IMR-90 (cell line): Measurements from ENCODE around the gene PLPPR3.

Experiments
- CEBPB ChIP-seq: IDR thresholded peaks from 2 replicates; pipeline ENCODE4 v1.6.1; 2012; ENCODE audit warnings: low read depth, low read length, improper control_type of control experiment
- POLR2A ChIP-seq: IDR thresholded peaks from 2 replicates; pipeline ENCODE4 v1.6.1; 2012; ENCODE audit warnings: mild to moderate bottlenecking, low read depth, low read length
- RCOR1 ChIP-seq: IDR thresholded peaks from 2 replicates; pipeline ENCODE4 v1.6.1; 2012; ENCODE audit warnings: mild to moderate bottlenecking, low read length, improper control_type of control experiment; ENCODE audit not compliant: insufficient replicate concordance
- RFX5 ChIP-seq: IDR thresholded peaks from 2 replicates; pipeline ENCODE4 v1.8.0; 2012; ENCODE audit warnings: low read depth, mild to moderate bottlenecking, low read length, moderate library complexity
- TF ChIP-seq, protein P1 (sequence below): conservative IDR thresholded peaks from 2 replicates; pipeline ENCODE4 v1.5.1; 2012; ENCODE audit warnings: mild to moderate bottlenecking, low read depth, low read length, improper control_type of control experiment

DNA sequence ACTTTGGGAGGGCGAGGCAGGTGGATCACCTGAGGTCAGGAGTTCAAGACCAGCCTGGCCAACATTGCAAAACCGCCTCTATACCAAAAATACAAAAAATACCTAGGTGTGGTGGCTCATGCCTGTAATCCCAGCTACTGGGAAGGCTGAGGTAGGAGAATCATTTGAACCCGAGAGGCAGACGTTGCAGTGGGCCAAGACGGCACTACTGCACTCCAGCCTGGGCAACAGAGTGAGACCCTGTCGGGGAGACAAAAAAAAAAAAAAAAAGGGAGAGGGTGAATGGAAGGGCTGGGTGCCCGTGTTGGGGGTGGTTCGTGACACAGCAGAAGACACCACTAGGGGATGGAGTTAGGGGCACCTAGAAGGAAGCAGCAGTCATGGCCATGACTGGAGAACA, 48.6 kb upstream of the PLPPR3 start:
- no peak for TF ChIP-seq RCOR1
- no peak for TF ChIP-seq POLR2A
- no peak for TF ChIP-seq CEBPB
- TF ChIP-seq RFX5: no peak
- TF ChIP-seq, protein P1, sequence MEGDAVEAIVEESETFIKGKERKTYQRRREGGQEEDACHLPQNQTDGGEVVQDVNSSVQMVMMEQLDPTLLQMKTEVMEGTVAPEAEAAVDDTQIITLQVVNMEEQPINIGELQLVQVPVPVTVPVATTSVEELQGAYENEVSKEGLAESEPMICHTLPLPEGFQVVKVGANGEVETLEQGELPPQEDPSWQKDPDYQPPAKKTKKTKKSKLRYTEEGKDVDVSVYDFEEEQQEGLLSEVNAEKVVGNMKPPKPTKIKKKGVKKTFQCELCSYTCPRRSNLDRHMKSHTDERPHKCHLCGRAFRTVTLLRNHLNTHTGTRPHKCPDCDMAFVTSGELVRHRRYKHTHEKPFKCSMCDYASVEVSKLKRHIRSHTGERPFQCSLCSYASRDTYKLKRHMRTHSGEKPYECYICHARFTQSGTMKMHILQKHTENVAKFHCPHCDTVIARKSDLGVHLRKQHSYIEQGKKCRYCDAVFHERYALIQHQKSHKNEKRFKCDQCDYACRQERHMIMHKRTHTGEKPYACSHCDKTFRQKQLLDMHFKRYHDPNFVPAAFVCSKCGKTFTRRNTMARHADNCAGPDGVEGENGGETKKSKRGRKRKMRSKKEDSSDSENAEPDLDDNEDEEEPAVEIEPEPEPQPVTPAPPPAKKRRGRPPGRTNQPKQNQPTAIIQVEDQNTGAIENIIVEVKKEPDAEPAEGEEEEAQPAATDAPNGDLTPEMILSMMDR: no peak
